ENCODE measurements around the gene CHCHD4.

CHCHD4 gene

GRCh38 chr3:14148041-14148985 is 23.6 kb upstream of the CHCHD4 start:
- DNase-seq = no peak

DNA sequence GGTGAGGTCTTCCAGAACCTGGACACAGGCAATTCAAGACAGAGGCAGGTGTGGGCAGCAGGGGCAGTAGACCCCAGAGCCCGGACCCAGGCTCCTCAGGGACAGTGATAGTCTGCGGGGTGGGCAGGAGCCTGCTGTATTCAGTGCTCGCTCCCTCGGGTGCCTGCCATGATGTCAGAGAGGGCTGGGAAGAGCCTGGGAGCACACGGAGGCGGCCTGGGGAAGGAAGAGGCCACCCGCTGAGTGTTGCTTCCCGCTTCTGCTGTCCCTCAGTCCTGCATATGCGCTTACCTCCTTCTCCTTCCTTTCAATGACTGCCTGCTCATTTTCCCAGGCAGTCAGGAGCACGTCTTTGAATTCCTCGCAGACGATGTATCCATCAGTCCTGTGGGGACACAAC is 22.9 kb upstream of the CHCHD4 start:
- no peak for DNase-seq

DNA sequence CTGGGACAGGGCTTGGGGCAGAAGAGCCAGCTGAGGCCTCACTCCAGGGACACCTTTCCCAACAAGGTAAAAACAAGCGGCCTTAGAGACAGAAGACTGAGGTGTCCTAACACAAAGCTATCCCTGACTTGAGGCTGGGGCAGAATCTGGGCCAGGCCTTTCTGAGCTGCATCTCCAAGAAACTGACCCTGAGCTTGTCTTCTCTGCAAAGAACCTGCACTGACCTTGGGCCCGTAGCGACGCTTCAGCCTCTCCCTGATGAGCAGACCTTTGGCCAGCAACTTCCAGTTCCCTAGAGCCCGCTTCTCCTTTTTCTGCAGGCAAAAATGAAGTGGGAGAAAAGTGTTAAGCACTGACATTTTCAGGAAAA is 22.4 kb upstream of the CHCHD4 start:
- no peak for DNase-seq

DNA sequence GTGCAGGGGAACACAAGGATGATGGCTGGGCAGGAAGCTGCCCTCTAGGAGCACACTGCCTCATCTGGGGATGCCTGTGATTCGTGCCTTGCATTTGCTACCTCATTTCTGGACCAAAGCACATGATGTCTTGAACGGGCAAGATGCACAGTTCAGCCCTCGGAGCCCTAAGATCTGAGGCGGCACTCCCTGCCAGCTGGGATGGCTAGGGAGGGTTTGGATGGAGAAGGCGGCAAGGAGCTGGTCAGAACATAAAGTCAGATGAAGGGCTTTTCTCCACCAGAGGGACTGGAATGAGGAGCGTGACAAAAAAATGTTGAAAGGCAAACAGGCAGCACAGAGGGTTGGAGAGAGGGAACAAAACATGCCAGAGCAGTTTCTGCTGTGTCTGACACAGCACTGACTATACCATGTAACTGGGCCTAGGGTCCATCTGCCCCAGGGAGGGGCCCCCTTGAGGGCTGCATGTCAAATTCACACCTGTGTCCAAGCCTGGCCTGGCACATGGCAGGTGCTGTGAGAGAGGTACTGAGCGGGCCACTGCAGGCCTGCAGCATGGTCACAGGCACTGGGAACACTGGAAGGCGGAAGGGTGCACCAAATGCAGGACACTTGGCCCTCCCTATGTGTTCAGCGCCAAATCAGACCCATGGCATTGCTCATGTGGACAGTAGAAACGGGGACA is 21.9 kb upstream of the CHCHD4 start:
- no peak for DNase-seq

DNA sequence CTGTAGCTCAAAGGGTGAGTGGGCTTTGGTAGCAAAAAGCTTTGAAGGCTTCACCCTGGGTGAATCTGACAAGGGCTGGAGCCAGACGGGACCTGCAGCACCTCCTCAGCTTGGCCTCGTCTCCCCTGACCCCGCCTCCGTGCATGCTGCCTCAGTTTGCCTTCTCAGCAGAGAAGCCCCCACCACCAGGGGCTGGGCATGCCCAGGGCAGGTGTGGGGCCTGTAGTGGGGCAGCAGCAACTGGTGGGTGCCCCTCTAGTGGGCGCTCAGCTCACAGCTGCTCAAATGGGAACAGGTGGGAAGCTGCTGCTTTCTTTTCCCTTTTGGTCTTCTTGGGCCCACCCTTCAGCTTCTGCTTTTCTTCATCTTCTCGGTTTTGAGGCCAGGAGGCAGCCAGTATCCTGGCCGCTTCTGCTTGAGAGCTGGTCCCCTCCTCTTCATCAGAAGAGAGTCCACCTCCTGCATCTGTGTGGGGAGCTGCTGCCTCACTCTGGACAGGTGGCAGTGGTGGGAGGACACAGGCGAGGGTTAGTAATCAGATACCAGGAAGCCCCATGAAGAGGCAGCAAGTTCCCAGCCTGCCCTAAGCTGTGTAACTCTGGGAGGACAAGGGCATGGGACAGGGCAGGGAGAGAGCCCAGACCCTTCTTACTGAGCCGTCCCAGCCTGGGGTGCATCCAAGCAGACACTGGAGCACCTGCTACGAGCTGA is 21.2 kb upstream of the CHCHD4 start:
- no peak for DNase-seq

- DNase-seq = no peak
These were observed 20.6 kb upstream of the CHCHD4 start for GRCh38 chr3:14145236-14145635.

GRCh38 chr3:14144423-14145075 is 19.9 kb upstream of the CHCHD4 start:
- peak; percentile 81 for DNase-seq

GRCh38 chr3:14143271-14144225 is 18.9 kb upstream of the CHCHD4 start:
- DNase-seq = peak; percentile 35

DNA sequence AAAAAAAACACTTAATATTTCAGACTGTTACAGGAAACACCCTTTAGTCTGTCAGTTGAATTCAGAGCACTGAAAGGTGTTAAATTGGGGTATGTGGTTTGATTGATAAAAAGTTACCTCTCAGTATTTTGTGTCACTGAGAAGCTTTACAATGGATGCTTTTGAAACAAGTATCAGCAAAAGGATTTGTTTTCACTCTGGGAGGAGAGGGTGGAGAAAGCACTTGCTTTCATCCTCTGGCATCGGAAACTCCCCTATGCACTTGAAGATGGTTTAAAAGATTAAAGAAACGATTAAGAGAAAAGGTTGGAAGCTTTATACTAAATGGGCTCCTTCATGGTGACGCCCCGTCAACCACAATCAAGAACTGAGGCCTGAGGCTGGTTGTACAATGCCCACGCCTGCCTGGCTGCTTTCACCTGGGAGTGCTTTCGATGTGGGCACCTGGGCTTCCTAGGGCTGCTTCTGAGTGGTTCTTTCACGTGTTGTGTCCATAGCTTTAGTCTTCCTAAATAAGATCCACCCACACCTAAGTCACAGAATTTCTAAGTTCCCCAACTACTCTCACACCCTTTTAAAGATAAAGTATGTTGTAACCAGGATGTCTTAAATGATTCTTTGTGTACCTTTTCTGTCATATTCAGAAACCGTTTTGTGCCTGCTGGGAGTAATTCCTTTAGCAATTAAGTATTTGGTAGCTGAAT is 18.0 kb upstream of the CHCHD4 start:
- DNase-seq = no peak

- DNase-seq = no peak
These were observed 17.1 kb upstream of the CHCHD4 start for GRCh38 chr3:14141602-14142341.

- no peak for DNase-seq
These were observed 16.5 kb upstream of the CHCHD4 start for GRCh38 chr3:14141144-14141543.

DNA sequence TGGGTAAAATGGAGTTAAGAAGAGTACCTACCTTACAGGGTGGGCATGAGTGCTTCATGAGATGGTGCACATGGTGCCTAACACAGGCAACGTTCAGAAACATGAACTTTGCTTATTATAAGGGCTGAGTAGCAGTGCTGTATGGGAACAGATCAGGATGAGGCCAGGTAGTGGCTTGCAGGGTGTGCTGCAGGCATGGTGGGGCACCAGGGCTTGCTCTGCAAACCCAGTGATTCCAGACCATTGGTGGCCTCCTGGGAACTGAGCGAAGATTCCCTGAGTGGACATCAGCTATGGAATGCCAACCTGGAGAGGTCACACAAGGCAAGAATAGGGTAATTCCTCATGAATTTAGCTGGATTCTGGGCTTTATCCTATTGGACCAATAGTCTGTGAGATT is 16.0 kb upstream of the CHCHD4 start:
- DNase-seq = no peak

GRCh38 chr3:14139771-14140170 is 15.1 kb upstream of the CHCHD4 start:
- DNase-seq = no peak

GRCh38 chr3:14138878-14139655 is 14.4 kb upstream of the CHCHD4 start:
- DNase-seq = no peak

DNA sequence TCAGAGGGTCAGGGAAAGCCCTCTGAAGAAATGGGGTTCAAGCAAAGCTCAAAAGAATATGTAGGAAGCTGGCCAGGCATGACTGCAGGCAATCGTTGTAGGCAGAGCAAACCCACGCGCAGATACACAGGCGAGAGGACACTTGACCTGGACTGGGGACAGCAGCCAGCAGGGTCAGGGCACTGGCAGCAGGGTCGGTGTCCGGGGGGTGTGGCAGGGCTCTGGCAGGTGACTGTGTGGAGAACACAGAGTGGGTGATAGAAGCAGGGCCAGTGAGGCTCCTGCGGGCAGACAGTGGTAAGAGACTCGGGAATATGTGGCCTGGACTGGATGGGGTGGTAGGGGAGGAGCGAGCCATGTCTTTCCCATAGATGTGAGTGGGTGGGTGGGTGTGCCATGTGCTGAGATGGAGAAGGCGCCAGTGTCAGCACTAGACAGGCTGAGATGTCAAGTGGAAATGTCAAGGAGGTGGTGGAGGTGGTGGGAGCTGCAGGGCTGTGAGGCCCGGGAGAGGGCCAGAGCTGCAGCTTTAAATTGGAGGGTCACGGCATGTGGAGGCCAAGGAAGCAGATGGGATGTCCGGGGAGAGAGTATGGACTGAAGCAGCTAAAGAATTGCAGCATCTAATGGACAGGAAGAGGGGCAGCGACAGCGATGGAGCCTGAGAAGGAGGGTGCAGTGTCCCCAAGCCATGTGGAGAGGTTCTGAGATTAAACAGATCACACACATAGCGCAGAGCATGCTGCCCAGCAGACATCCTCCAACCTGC is 13.6 kb upstream of the CHCHD4 start:
- no peak for DNase-seq

GRCh38 chr3:14137445-14137844 is 12.8 kb upstream of the CHCHD4 start:
- DNase-seq = no peak

GRCh38 chr3:14137004-14137403 is 12.3 kb upstream of the CHCHD4 start:
- DNase-seq = no peak

DNA sequence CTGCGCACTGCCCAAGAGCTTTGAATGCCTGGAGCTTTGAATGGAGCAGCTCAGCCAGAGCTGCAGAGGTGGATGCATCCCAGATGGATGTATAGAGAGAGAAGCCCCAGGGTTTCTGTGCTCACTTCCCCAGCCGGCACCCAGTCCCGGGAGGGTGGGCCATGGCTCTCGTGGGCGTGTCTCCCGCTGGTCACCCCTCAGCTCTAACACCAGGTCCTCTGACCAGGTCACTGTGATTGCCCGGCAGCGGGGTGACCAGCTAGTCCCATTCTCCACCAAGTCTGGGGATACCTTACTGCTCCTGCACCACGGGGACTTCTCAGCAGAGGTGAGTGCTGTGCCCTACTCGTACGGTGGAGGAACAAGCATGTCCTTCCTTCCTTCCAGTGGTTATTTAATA is 10.9 kb upstream of the CHCHD4 start:
- DNase-seq = no peak

DNA sequence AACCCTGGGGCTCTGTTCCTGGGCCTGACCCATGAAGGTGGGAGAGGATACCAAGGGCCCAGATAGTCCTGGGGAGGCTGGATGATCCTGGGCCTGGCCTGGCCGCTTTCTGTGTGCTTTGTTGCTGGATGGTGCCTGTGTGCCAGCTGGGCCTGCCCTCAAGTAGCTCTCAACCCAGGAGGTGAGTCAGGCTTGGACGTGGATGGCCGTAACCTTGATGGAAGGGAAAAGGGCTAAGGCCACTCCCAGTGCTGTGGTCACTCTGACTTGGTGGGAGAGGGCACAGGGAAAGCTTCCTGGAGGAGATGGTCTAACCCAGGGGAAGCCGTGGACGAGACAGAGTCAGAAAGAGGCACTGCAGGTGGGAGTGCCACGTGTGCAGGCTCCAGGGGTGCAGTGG is 9.6 kb upstream of the CHCHD4 start:
- no peak for DNase-seq
